ENCODE results near the gene RHOBTB3.

DNA sequence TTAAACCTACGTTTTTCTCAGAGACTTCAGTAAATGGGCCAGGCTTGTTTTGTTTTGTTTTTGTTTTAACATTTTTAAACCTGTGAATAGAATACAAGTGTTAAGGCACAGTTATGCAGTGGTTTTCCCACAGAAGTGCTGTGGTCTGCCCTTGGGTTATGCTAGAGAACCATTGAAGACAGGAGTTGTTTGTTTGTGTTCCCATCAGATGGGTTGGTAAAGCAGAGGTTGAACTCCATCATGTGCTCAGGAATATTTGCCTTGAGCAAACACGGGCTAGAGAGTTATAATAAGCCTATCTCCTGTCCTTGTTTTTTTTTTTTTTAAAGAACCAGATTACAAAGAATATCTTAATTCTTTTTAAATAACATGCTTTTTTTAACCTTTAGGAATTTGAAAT is 28.5 kb downstream of the RHOBTB3 start:
- TF ChIP-seq, protein P1, sequence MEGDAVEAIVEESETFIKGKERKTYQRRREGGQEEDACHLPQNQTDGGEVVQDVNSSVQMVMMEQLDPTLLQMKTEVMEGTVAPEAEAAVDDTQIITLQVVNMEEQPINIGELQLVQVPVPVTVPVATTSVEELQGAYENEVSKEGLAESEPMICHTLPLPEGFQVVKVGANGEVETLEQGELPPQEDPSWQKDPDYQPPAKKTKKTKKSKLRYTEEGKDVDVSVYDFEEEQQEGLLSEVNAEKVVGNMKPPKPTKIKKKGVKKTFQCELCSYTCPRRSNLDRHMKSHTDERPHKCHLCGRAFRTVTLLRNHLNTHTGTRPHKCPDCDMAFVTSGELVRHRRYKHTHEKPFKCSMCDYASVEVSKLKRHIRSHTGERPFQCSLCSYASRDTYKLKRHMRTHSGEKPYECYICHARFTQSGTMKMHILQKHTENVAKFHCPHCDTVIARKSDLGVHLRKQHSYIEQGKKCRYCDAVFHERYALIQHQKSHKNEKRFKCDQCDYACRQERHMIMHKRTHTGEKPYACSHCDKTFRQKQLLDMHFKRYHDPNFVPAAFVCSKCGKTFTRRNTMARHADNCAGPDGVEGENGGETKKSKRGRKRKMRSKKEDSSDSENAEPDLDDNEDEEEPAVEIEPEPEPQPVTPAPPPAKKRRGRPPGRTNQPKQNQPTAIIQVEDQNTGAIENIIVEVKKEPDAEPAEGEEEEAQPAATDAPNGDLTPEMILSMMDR (IDR thresholded peaks at IDR 0.05) = no peak
- peak; percentile 19 for TF ChIP-seq POLR2A (IDR thresholded peaks at IDR 0.05)
